ENCODE measurements around the gene C12orf56. TPM values are rescaled to one million over a fixed set of nuclear protein-coding genes. Genes with fewer than 3 reads are reported as not detected.

Gene C12orf56
- polyA plus RNA-seq, 1 donor (not counting 4 experiments of a cell fraction or from before 2014, with no cell fraction given) = 0.14 TPM

- no peaks in the 10 kb centered on the region for H3K9me3 ChIP-seq (ENCODE audit: control insufficient read depth, low read depth, low read length)
- DNase-seq (ENCODE audit: low read depth, low spot score) (no peak), FAIRE-seq (no peak)
- no peaks in the 10 kb centered on the region for H3K79me2 ChIP-seq (ENCODE audit: control insufficient read depth, insufficient read depth, low read length)
- H4K20me1 ChIP-seq (ENCODE audit: control insufficient read depth, extremely low read depth, insufficient read depth, low read length) = no peaks in the 10 kb centered on the region
- no peak overlapping the region for H3K9ac ChIP-seq (ENCODE audit: control insufficient read depth, extremely low read depth, insufficient read depth, low read length)
- no peaks in the 10 kb centered on the region for H3K4me1 ChIP-seq (ENCODE audit: control insufficient read depth, extremely low read depth, insufficient read depth, low read length)
- H3K36me3 ChIP-seq (ENCODE audit: control insufficient read depth in 2 of 2, extremely low read depth in 1 of 2, insufficient read depth in 2 of 2, low read length in 2 of 2) = no peaks in the 10 kb centered on the region
- H3K9me1 ChIP-seq (ENCODE audit: control insufficient read depth, extremely low read depth, insufficient read depth, low read length) = no peaks in the 10 kb centered on the region
- H3K4me3 ChIP-seq (ENCODE audit: control insufficient read depth in 2 of 3, extremely low read depth in 1 of 3, insufficient read depth in 2 of 3, low read depth in 1 of 3, low read length in 3 of 3) = no peak overlapping the region
- no peak overlapping the region for H3K4me2 ChIP-seq (ENCODE audit: control insufficient read depth, extremely low read depth, insufficient read depth, low read depth, low read length)
- no peak overlapping the region for H3K27ac ChIP-seq (ENCODE audit: control insufficient read depth, insufficient read depth, low read length)
- no peaks in the 10 kb centered on the region for H3K27me3 ChIP-seq (ENCODE audit: control insufficient read depth, extremely low read depth, insufficient read depth, low read length)
- TF ChIP-seq CTCF (optimal IDR thresholded peaks at IDR 0.05 in 1 of 3, IDR thresholded peaks at IDR 0.05 in 1 of 3, conservative IDR thresholded peaks at IDR 0.05 in 1 of 3; ENCODE audit: extremely low read depth in 1 of 3, insufficient read depth in 2 of 3, low read length in 3 of 3) = no peak
- no peak for TF ChIP-seq EZH2 (IDR thresholded peaks at IDR 0.05; ENCODE audit: low read length)
- no peak overlapping the region for H2AFZ ChIP-seq (ENCODE audit: control insufficient read depth, low read length)
- dilution Hi-C loops (cut with MboI; ENCODE audit: extremely low pct_ligation_motif_present, low sequenced_read_pairs) = no loop called here
These were observed 78.7 kb downstream of the C12orf56 start for GRCh38 chr12:64311877-64312276.

GRCh38 chr12:64304571-64304970 is 86.0 kb downstream of the C12orf56 start:
- dilution Hi-C loops (cut with MboI; ENCODE audit: extremely low pct_ligation_motif_present, low sequenced_read_pairs) = no loop called here
- no peak overlapping the region for H2AFZ ChIP-seq (ENCODE audit: control insufficient read depth, low read length)
- FAIRE-seq (no peak), DNase-seq (ENCODE audit: low read depth, low spot score) (no peak)
- H3K9me1 ChIP-seq (ENCODE audit: control insufficient read depth, extremely low read depth, insufficient read depth, low read length) = no peaks in the 10 kb centered on the region
- H3K4me3 ChIP-seq (ENCODE audit: control insufficient read depth in 2 of 3, extremely low read depth in 1 of 3, insufficient read depth in 2 of 3, low read depth in 1 of 3, low read length in 3 of 3) = no peak overlapping the region
- no peaks in the 10 kb centered on the region for H3K79me2 ChIP-seq (ENCODE audit: control insufficient read depth, insufficient read depth, low read length)
- TF ChIP-seq CTCF (optimal IDR thresholded peaks at IDR 0.05 in 1 of 3, IDR thresholded peaks at IDR 0.05 in 1 of 3, conservative IDR thresholded peaks at IDR 0.05 in 1 of 3; ENCODE audit: extremely low read depth in 1 of 3, insufficient read depth in 2 of 3, low read length in 3 of 3) = no peak
- no peak for TF ChIP-seq EZH2 (IDR thresholded peaks at IDR 0.05; ENCODE audit: low read length)
- no peak overlapping the region for H3K4me2 ChIP-seq (ENCODE audit: control insufficient read depth, extremely low read depth, insufficient read depth, low read depth, low read length)
- H4K20me1 ChIP-seq (ENCODE audit: control insufficient read depth, extremely low read depth, insufficient read depth, low read length) = no peaks in the 10 kb centered on the region
- H3K27ac ChIP-seq (ENCODE audit: control insufficient read depth, insufficient read depth, low read length) = no peak overlapping the region
- no peak overlapping the region for H3K9ac ChIP-seq (ENCODE audit: control insufficient read depth, extremely low read depth, insufficient read depth, low read length)
- no peaks in the 10 kb centered on the region for H3K36me3 ChIP-seq (ENCODE audit: control insufficient read depth in 2 of 2, extremely low read depth in 1 of 2, insufficient read depth in 2 of 2, low read length in 2 of 2)
- H3K9me3 ChIP-seq (ENCODE audit: control insufficient read depth, low read depth, low read length) = no peaks in the 10 kb centered on the region
- H3K27me3 ChIP-seq (ENCODE audit: control insufficient read depth, extremely low read depth, insufficient read depth, low read length) = no peaks in the 10 kb centered on the region
- no peaks in the 10 kb centered on the region for H3K4me1 ChIP-seq (ENCODE audit: control insufficient read depth, extremely low read depth, insufficient read depth, low read length)

Measured in keratinocyte (primary cell).